HG03064 (cell line): Measurements from ENCODE around the gene ZRANB1.

Experiments
- ATAC-seq: cut with Tn5 transposase; IDR thresholded peaks from one replicate; pipeline ENCODE4 v1.9.1; 2021; ENCODE audit warnings: low read depth; ENCODE audit not compliant: unreplicated experiment

The ZRANB1 gene

DNA sequence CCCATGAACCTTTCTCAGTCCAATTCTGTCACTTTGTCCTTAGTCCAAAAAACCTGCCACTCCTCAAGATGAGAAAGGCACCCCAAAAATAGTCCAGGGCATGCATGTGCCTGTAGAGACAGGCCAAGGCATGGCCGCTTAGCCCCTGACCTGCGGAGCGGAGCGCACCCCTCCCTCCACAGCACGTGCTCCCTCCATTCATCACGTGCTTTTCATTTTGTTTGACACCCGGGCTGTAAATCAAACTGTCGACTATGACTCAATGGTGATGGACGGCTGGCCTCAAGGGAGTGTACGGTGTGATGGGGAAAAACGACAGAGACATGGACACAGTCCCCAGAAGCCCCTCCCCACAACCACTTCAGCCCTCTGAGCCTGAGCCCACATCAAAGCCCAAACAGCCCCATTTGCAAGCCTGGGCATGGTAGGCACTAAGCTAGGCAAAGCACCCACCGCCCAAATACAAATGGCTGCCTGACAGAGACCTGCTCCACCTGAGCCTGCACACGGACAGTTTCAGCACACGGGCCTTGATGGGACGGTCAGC lies 90.6 kb downstream of the ZRANB1 start:
- ATAC-seq = no peak

DNA sequence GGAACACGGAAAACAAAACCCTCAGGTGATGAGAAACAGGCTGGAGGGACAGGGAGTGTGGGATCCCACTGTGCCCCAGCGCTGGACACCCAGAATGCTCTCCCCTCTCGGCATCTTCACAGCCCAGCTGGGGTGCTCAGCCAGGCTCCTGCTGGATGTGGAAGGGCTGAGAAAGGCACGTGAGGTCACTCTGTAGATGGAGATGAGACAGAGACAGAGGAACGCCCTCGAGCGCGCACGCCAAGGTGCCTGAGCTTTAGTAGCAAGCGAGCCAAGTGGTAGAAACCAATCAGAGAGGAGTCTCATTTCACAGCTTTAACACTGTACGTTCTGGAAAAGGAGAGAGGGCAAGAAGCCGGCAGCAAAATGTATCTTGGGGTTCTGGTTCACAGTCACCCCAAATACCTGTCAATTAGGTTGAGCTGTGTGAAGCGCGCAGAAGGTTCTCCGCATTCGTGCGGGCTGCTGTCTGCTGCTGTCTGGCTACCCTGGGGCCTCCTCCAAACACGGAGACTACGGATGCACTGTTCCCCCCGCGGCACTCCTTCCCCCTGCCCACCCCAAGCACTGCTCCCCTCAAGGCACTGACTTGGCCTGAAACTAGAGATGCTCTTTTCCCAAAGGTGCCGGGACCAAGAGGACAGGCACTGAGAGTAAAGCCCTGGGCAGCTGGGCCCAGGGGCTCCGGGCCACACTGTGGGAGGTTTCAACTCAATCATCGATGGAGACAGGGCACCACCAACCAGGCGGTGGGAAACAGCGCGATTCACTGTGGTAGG lies 91.4 kb downstream of the ZRANB1 start:
- ATAC-seq = no peak

DNA sequence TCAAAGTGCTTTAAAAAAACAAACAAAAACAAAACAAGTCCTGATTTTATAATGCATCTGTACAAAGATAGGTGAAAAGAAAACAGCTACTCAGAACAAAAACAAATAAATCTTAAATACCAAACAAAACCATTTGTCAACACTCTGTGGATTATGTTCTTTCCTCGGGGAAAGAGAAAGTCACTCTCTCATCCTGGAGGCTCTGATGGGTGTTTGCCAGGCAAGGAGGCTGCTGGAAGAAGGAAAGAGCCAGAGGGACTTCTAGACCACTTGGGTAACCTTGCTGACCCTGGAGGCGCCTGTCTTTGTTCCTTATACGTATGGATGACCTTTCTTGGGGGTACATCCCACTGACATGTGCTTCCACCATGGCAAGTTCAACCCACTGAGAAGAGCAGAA lies 92.8 kb downstream of the ZRANB1 start:
- ATAC-seq = no peak

DNA sequence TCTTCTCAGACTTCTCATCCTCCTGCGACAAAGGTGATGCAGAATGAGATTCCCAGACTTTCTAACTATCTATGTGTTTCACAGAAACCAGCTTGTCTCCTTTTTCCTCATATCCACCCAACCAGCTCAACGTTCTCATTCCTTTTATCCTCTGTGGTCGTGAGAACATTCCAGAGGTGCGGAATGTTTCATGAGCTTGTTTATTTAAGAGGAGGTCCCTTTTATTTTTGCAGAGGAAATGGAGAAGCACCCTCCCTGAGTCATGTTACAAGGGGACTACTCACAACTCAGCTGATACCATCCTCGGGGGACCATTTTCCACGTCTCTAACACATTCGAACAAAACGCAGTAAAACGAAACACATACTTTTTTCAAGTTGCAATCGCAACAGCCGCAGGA lies 93.2 kb downstream of the ZRANB1 start:
- no peak for ATAC-seq

DNA sequence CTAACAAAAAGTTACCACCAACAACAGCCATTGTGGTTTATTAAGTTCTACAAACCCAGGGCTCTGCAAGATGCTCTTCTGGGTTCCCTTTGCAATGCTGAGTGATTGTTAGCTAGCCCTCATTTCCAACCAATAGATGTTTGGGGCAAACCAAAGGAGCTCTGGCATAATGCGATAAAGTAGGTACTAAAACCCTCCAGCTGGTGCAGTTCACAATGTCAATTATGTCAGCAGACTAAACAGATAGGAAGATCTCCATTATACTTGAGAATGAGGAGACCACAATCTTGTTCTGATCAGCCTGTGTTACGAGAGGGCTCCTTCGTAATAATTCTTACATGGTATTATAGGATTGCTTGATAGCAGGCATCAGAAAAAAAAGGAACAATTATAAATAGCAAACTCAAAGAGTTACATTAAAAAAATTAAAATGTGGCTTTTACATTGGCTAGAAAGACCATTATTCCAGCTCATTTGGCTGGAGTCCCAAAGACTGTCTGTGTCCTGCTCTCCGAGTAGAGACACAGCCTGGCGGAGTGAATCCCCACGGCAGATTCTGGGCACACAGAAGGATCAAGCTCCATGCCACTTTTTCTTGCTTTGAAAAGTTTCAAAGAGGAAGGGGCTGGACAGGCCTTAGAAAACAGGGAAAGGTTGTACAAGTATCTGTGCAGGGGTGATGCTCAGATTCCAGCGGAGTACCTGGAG lies 93.8 kb downstream of the ZRANB1 start:
- no peak for ATAC-seq

DNA sequence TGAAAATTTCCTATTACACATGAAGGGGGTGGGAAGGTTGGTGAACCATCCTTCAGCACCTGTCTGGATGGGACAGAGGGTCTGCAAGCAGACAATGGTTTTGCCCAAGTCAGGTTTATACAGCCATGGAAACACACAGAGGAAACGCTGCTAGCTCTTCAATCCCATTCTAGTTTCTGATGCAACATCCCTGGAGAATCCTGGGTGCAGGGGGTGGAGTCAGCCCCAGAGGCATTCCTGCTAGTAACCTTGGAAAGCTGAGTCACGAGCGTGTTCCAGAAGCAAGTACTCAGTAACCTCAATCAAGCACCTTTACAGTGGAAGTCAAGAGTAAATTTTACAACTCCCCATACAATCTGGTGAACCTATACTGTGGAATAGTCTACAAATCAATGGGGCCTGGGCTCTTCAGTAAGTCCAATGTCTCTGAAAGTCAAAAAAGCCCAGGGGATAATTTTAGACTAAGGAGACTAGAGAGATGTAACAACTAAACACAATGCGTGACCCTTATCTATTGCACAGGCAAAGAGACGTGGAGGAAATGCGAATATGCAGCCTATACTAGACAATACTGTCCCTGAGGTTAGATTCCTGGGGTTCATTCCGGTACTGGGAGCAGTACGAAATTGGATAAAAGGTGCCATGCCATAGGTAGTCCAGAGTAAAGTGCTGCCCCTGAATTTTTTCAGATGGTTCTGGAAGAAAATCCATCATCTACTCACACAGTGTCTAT lies 95.4 kb downstream of the ZRANB1 start:
- no peak for ATAC-seq
